NOMO-1 treated with dmso at 0.1 percent for 144 hours (cell line): ENCODE results near the gene TH.
"Not testable (repeated sequence)": the region's sequence is repeated elsewhere in the genome, so short reads cannot be mapped to it uniquely, and the experiment has no call there.

Experiments used
- DNase-seq: peaks from one replicate; lab custom pipeline; 2025; ENCODE audit not compliant: unreplicated experiment; lab: John Stamatoyannopoulos, UW

TH gene

DNA sequence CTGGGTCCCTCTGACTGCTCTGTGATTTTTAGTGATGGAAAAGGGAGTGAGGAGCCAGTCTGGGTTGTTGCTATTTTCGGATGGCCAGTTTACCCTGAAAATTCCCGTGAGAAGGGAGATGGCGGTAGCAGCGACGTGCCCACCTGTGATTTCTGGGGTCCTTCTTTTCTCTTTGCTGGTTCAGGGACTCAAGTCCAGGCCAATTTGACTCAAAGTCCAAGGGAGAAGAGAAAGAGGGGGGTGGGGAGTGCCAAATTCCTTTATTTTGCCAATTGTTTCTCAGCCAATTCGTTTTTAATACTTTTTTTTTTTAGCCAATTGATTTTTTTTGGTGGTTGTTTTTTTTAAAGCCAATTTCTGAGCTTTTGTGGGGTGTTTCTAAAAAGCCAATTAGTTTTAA, 39.4 kb downstream of the TH start:
- DNase-seq, result no peak

DNA sequence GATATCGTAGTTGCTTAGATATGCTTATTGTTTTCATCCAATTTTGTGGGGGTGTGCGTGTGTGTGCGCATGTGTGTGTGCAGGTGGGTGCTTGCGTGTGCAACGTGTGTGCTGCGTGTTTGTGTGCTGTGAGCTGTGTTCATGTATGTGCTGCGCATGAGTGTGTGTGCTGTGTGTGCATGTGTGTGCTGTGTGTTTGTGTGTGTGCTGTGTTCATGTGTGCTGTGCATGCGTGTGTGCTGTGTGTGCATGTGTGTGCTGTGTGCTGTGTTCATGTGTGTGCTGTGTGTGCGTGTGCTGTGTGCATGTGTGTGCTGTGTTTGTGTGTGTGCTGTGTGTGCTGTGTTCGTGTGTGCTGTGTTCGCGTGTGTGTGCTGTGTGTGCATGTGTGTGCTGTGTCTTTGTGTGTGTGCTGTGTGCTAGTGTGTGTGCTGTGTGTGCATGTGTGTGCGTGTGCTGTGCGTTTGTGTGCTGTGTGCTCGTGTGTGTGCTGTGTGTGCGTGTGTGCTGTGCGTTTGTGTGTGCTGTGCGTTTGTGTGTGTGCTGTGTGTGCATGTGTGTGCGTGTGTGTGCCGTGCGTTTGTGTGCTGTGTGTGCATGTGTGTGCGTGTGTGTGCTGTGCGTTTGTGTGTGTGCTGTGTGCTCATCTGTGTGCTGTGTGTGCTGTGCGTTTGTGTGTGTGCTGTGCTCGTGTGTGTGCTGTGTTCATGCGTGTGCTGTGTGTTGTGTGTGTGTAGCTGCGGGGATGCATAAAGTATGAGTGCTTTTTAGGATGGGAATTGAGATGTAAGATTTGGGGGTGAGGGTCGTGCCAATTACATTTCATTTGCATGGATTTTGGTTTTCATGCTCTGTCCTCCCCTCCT, 40.0 kb downstream of the TH start:
- no peak for DNase-seq

DNA sequence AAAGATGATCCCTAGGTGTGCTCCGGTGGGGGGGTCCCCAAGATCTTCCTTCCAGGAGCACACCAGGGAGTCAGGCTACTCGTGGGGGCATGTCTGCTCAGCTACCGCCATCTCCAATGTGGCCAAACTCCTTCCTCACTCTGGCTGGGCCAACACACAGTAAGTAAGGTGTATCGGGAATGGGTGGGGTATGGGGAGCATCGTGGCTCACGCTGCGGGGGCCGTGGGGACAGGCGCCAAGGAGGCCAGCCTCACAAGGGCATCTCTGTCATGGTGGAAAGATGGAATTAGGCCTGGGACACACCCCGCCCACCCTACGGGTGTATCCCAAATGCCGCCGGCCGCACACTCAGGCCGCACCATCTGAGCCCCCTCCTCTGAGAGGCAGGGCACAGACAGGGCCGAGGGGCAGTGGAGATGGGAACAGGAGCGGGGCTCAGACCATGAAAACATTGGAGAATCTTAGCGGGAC, 40.7 kb downstream of the TH start:
- no peak for DNase-seq

DNA sequence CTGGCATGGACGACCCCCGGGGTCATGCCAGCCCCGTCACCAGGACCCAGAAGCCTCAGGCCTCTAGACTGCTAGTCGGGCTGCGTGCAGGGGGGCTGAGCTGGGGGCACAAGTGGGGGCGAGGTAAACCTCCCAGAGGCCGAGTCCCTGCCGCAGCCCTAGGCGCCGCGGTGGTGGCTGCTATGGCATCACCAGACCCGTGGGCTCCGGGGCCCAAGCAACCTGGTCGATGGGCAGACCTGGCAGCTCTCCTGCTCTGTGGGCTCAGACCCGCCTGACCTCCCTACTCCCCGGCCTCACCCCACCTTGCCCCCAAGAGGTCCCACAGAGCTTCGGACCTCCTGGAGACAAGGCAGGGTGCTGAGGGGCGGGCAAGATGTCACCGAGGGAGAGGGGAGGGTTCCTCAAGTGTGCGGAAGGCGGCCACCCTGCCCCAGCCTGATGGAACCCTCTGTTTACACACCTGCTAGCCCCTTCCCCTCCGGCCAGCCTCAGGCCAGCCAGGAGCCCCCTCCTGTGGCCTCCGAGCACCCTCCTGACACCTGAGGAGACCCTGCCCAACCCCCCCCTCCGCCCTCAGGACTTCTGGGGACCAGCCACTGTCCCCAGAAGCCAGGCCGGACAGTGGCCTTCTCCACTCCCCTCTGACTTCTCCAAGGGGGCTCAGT, 41.8 kb downstream of the TH start:
- DNase-seq, result no peak

DNA sequence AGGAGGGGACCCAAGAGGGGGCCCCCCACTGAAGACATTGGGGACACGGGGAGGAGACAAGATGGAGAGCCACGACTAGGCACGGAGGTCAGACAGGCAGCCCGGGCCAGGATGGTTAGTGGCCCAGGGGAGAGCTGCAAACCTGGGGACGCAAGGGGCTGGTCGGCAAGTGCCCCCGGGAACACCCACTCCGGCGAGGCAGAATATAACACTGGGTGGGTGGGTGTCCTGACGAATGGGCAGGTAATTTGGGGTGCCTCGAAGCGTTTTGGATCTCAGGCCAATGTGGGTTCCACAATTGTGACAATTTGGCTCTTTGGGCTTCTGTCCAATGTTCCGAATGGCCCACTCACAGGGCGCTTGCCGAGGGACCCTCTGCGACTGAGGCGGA, 42.3 kb downstream of the TH start:
- DNase-seq, result no peak

DNA sequence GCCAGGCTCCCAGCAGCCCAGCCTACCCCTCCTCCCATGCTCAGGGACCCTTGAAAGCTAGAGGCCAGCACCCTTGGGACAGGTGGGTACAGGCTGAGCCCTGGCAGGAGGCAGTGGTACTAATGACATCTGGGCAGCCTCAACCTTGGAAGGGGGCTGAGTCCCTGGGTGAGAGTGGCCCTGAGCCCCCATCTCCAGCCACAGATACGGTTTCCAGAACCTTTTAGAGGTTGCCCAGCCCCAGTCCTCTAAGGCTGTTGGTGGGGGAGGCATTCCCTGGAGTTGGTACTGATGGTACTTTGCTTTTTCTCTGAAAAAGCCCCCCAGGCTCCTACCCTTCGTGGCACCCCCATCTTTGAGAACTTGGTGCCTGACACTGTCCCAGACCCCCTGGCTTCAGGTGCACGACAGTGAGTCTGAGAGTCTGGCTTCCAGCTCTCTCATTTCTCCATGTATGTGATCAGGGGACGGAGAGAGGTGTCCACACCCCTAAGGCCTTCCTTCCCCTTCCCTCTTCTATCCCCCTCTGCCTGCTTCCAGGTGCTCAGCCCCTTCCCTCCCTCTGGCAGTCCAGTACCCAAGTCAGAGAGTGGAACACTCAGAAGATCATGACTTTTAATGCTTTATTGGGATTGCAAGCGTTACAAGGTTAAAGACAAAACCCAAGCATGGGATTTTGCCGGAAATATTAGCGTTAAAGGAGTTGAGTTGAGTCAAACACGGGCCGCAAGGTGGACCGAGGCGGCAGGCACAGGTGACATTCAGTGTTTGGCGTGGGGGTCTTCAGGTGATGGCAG, 42.9 kb downstream of the TH start:
- no peak for DNase-seq

DNA sequence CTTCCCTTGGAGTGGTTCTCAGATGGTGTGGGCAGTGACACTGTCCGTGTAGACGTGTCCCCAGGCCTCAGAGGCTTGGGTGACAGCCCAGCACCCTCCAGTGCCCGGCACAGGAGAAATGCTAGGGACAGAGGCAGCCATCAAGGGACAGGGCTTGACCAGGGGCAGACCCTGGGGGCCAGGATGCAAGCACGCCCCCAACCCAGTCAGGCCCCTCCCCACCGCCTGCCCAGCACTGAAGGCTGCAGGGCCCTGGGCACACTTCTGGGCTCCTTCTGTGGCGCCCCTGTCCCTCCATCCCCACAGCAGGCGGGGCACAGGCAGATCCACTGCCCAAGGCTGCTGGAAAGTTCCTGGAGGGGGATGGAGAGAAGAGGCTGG, 43.5 kb downstream of the TH start:
- no peak for DNase-seq

DNA sequence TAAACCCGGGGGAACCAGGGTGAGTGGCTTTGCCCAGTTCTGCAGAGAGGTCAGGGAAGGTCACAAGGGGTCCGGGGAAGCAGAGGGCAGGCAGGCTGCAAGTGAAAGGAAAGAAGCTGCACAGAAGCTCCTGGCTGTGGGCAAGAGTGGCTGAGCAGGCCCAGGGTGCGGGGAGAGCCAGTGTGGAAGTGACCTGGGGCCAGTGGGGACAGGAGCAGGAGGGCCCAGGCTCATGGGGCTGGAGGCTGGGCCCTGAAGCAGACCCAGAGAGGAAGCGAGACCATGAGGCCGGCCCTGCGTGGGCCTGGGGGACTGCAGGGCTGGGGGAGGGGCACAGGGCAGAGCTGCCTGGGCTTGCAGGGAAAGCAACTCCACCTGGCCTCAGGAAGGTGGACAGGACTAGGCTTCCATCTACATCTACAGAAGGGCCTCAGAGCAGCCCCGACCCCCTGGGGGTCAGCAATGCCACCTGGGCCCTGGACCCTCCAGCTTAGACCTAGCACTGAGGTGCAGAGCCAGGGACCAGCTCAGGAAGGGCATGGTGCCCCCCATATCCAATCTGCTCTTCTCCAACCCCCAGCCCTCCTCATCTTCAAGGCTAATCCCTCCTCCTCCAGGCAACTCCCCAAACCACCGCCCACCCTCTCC, 44.0 kb downstream of the TH start:
- DNase-seq, result no peak

DNA sequence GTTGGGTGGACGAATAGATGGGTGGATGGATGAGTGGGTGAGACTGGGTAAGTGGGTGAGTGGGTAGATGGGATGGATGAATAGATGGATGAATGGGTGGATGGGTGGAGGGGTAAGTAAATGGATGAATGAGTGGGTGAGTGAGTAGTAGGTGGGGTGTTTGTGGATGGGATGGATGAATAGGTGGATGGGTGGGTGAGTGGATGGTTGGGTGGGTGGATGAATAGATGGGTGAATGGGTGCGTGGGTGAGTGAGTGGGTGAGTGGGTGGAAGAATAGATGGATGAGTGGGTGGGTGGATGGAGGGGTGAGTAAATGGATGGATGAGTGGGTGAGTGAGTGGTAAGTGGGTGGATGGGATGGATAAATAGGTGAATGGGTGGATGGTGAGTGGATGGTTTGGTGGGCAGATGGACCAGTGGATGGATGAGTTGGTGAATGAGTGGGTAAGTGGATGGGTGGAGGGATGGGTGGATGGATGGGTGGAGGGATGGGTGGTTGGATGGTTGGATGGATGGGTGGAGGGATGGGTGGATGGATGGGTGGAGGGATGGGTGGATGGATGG, 45.0 kb downstream of the TH start:
- no peak for DNase-seq

DNA sequence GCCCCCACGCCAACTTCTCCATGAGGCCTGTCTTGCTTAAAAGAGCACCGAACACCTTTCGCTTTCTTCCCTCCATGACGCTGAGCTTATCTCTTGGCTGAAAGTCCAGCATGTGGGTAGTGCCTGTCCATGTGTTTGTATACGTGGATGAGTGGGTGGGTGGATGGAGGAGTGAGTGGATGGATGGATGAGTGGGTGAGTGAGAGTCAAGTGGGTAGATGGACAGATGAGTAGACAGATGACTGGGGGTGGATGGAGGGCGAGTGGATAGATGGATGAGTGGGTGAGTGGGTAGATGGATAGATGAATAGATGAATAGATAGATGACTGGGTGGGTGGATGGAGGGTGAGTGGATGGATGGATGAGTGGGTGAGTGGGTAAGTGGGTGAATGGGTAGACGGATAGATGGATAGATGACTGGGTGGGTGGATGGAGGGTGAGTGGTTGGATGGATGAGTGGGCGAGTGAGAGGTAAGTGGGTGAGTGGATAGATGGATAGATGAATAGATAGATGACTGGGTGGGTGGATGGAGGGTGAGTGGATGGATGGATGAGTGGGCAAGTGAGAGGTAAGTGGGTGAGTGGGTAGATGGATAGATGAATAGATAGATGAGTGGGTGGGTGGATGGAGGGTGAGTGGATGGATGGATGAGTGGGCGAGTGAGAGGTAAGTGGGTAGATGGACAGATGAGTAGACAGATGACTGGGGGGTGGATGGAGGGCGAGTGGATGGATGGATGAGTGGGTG, 46.7 kb downstream of the TH start:
- DNase-seq, result not testable (repeated sequence)

DNA sequence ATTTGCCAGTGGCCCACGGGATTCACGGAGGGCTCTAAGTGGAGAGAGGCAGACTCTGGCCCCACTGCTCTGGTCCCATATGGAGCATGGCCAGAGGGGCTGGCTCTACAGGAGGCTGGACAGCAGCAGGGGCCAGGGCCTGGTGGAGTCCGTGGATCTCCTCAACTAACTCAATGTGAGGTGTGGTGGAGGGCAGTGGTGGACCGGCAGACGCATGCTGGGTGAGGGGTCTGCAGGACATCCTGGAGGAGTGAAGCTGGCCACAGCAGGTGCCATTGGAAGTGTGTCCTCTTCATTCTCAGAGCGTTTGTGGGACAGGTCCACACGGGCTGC, 48.0 kb downstream of the TH start:
- DNase-seq, result no peak

DNA sequence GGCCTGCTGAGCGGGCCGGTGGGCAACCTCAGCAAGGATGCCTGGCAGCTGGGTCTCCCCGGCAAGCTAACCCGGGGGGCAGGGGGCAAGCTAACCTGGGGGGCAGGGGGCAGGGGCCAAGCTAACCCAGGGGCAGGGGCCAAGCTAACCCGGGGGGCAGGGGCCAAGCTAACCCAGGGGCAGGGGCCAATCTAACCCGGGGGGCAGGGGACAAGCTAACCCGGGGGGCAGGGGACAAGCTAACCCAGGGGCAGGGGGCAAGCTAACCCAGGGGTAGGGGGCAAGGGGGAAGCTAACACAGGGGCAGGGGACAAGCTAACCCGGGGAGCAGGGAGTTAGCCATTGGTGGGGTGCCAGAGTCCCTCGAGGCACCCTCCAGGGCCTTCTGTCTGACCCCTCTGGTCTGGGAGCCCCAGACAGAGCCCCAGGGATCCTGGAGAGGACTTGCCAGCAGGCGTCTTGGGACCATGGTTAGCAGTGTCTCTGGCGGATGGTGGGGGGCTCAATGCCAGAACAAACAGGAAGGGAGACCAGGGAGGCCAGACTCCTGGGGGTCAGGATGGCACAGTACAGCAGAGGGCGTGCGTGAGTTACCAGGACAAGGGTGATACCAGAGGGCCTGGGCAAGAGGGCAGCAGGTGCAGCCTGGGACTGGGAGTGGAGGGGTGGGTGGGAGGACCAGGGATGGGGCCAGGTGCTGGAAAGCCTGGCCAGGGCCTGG, 48.5 kb downstream of the TH start:
- no peak for DNase-seq

DNA sequence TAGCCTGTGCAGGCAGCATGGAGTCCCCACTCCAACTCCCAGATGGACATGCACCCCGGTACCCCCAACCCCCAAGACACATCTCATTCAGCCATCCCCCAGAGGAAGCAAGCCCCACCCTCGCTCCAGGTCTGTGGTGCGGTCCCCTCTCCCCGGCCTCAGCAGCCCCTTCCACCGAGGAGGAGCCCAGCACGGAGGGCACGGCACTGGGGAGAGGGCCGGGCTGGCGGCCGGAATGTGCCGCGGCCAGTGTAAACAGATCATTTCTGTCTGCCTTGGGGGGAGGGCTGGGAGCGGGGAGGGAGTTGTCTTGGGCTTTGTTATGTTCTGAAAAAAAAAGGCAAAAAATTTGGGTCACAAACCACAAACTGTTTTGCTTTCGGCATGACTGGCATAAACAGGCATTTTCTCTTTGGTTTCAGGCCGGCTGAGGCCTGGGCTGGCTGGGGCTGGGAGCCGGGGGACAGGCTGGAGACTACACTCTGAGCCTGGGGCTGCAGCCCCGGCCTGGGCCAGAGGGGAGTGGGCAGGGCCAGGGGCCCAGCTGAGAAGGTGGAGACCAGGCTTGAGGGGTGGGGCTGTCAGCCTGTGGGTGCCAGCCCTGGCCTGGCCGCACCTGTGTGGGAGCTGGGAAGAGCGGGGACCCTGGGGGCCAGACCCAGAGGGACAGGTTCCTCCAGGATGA, 49.3 kb downstream of the TH start:
- DNase-seq, result no peak

DNA sequence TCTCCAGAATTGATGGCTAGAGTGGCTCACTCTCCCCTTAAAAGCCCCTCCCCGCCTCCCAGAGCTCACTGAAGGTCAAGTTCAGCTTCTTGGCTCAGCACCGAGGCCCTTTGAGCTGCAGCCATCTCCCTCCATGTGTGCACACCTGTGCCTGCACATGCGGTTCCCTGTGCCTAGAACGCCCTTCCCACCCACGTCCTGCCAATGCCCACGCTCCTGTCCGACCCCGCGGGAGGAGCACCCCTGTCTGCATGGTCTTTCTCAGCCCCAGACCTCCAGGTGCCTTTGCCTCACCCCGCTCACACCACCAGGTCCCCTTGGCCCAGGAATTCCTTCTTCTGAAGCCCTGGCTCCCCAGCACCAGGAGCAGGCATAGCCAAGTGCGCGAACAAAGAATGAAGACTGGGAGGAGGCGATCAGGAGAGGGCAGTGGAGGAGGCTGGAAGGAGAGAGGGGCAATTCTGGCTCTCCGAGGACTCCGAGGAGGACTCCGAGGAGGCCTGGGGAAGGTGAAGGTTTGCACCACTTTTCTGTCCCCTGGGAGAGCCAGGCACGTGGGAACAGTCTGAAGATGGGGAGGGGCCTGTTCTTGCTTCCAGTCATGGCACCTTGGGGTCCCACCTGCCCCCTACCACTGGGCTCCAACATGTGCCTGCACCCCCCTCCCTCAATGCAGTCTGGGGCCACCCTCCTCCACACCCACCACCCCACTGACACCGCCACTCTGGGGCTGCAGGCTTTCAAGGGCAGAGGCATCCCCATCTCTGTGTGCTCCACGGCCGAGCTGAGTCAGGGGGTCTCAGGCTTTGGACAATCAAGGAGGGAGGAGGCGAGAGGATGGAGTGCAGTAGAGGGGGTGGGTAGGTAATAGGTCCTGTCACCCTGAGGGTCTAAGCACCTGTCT, 50.1 kb downstream of the TH start:
- DNase-seq, result no peak

DNA sequence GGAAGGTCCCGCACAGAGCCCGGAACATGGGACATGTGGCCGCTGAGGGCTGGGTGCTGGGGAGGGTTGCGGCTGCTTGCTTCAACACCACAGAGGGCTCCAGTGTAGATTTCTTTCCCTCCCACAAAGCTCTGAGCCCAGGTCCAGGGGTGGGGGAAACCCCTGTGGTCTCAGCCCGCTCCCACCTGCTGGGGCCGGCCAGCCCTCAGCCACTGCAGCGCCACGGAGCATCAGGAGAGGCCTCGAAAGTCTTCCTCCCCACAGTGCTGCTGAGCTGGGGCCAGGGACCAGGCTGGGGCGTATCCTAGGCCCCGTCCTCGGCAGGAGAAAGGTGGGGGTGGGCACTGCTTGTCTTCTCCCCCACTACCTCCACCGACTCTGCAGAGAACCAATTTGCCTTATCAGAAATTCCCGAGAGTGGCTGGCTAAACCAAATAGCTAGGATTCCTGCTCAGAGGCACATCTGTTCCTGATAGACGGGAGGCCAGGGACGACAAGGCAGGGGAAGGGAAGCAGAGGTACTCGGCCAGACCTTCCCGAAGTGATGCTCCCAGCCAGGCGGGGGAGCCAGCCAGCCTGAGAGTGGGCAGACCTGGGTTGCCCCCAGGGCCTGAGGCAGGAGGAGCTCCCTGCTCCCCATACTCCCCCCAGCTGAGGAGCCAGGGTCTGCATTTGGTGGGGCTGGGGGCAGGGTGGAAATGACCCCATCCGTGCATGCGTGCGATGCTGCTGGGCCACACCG, 51.1 kb downstream of the TH start:
- DNase-seq, result no peak

DNA sequence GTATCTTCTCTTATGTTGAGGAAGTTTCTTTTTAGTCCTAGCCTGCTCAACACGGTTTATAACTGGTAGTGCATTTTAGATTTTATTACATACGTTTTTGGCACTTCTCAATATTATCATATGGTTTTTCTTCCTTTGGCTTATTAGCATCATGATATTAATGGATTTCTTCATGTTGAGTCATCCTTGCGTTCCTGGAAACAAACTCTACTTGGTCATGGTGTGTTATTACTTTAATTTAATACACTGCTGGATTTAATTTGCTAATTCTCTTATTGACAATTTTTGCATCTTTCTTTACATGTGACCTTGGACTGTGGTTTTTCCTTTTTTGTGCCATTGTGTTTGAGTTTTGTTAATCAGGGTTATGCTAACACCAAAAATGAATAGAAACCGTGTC, 52.9 kb downstream of the TH start:
- no peak for DNase-seq

DNA sequence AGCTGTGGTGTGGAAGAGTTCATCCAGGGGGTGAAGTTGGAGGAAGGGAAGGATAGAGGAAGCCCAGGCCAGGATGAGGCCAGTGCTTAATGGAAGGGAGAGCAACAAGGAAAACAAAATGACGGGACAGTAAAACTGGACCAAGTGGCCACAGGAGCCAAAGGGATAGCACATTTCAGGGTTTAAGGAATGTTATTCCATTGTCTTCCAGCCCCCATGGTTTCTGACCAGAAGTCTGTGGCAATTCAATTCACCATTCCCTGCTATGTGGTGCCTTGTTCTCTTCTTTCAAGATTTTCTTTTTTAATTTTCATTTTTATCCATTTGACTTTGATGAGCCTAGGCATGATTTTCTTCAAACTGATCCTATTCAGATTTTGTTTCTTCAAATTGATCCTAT, 54.9 kb downstream of the TH start:
- DNase-seq, result no peak
